ENCODE measurements around the gene UNC79.
"Not testable (repeated sequence)": the region's sequence is repeated elsewhere in the genome, so short reads cannot be mapped to it uniquely, and the experiment has no call there.

DNA sequence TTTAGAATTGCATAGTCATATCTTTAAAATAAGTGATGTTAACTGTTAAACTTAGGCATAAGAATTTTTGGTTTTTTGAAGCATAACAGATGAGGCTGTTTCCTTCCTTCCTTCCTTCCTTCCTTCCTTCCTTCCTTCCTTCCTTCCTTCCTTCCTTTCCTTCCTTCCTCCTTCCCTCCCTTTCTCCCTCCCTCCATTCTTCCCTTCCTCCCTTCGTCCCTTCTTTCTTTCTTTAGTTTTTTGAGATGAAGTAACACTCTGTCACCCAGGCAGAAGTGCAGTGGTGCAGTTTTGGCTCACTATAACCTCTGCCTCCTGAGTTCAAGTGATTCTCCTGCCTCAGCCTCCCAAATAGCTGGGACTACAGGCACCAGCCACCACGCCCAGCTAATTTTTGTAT lies 48.3 kb downstream of the UNC79 start:
- not testable (repeated sequence) for TF ChIP-seq EZH2 (IDR thresholded peaks at IDR 0.05; ENCODE audit: insufficient read depth, poor library complexity, severe bottlenecking); EZH2phosphoT487 (IDR thresholded peaks at IDR 0.05; ENCODE audit: insufficient read depth, low read depth)
